HEK293T (cell line): ENCODE measurements around the gene VHLL.

Experiments
- CTCF ChIA-PET: fragments of 350-600 bp; formaldehyde crosslinking; extraction: SDS; loops from one replicate; lab custom pipeline; 2021; ENCODE audit warnings: antibody characterized with exemption, inconsistent platforms; lab: Yijun Ruan, JAX
- POLR2A ChIA-PET: fragments of 350-600 bp; formaldehyde crosslinking; extraction: SDS; loops from one replicate; lab custom pipeline; 2020; ENCODE audit warnings: antibody characterized with exemption, inconsistent platforms; lab: Yijun Ruan, JAX
- DNase-seq: peaks from one replicate; pipeline ENCODE4 v3.0.0; 2012; ENCODE audit warnings: mixed read lengths; ENCODE audit errors: extremely low spot score
- ARNT ChIP-seq: fragments of 450-650 bp; IDR thresholded peaks from 2 replicates; pipeline ENCODE4 v1.6.1; 2017; ENCODE audit warnings: mild to moderate bottlenecking
- BHLHE40 ChIP-seq: fragments of 450-650 bp; IDR thresholded peaks from 2 replicates; pipeline ENCODE4 v1.6.1; 2016; ENCODE audit warnings: mild to moderate bottlenecking, moderate library complexity, borderline replicate concordance
- CTBP1 ChIP-seq: fragments of 450-650 bp; IDR thresholded peaks from 2 replicates; pipeline ENCODE4 v1.6.1; 2016; ENCODE audit warnings: borderline replicate concordance
- ELF4 ChIP-seq: fragments of 450-650 bp; IDR thresholded peaks from 2 replicates; pipeline ENCODE4 v1.6.1; 2017; ENCODE audit warnings: antibody characterized with exemption
- FOXA1 ChIP-seq: fragments of 450-650 bp; IDR thresholded peaks from 2 replicates; pipeline ENCODE4 v1.6.1; 2016; ENCODE audit warnings: mild to moderate bottlenecking
- FOXK2 ChIP-seq: fragments of 450-650 bp; IDR thresholded peaks from 2 replicates; pipeline ENCODE4 v1.6.1; 2016; ENCODE audit warnings: mild to moderate bottlenecking
- FOXM1 ChIP-seq: fragments of 450-650 bp; IDR thresholded peaks from 2 replicates; pipeline ENCODE4 v1.6.1; 2017; ENCODE audit warnings: mild to moderate bottlenecking, borderline replicate concordance
- HDGF ChIP-seq: fragments of 450-650 bp; IDR thresholded peaks from 2 replicates; pipeline ENCODE4 v1.6.1; 2017; ENCODE audit warnings: antibody characterized with exemption, borderline replicate concordance
- L3MBTL2 ChIP-seq: fragments of 450-650 bp; conservative IDR thresholded peaks from 2 replicates; pipeline ENCODE4 v1.6.1; 2016; ENCODE audit warnings: mild to moderate bottlenecking
- LEF1 ChIP-seq: fragments of 450-650 bp; IDR thresholded peaks from 2 replicates; pipeline ENCODE4 v1.6.1; 2017; ENCODE audit warnings: mild to moderate bottlenecking, borderline replicate concordance
- NFRKB ChIP-seq: fragments of 450-650 bp; IDR thresholded peaks from 2 replicates; pipeline ENCODE4 v1.6.1; 2016; ENCODE audit warnings: mild to moderate bottlenecking, moderate library complexity
- PKNOX1 ChIP-seq: fragments of 450-650 bp; IDR thresholded peaks from 2 replicates; pipeline ENCODE4 v1.6.1; 2016
- SP1 ChIP-seq: fragments of 450-650 bp; IDR thresholded peaks from 2 replicates; pipeline ENCODE4 v1.6.1; 2017
- SUZ12 ChIP-seq: fragments of 450-650 bp; IDR thresholded peaks from 2 replicates; pipeline ENCODE4 v1.6.1; 2016; ENCODE audit warnings: mild to moderate bottlenecking
- TARDBP ChIP-seq: fragments of 450-650 bp; IDR thresholded peaks from 2 replicates; pipeline ENCODE4 v1.6.1; 2016
- ZNF384 ChIP-seq: fragments of 450-650 bp; IDR thresholded peaks from 2 replicates; pipeline ENCODE4 v1.6.1; 2016

VHLL gene

DNA sequence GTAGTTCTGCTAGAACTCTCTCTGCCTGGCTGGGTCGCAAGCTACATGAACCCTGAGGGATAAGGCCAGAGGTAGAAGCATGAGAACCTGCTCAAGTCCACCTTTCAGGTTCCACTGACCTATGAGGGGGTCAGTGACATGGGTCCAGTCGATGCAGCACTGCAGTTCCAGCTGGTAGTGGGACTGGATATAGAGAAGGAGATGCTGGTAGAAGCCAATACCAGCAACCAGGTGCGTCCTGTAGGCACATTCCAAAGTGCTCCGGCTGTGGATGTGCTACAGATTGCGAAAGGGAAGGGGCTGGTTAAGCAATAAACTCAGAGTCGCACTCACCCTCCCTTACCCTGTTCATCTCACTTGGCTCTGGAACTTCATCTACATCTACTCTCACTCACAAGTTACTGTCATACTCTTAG is 22.1 kb downstream of the VHLL start:
- ChIA-PET POLR2A (no interaction called here), CTCF (no interaction called here)
- TF ChIP-seq PKNOX1 (no peak), LEF1 (no peak), BHLHE40 (no peak), L3MBTL2 (no peak), TARDBP (no peak), SP1 (no peak), FOXK2 (no peak), FOXM1 (no peak), FOXA1 (no peak), CTBP1 (no peak), NFRKB (no peak), ARNT (no peak), HDGF (no peak), ZNF384 (no peak), ELF4 (no peak), SUZ12 (no peak)
- DNase-seq: no peak

DNA sequence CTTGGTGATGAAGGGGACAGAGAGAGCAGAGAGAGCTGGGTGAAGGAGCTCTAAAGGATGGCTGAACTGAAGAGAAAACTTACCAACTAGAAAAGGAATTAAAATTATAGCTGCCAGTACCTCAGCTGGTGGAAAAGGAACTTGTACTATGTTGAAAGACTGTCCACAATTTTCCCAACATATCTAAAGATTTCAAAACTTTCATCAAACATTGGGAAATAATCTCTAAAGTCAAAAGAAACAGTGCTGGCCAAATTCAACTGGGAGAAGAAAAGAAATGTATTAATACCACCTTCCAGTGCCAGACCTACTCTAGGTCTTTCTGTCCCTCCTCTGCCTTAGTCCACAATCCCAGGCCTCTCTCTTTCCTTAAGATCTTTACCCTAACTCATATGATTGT is 22.6 kb downstream of the VHLL start:
- TF ChIP-seq LEF1 (no peak), HDGF (no peak), ELF4 (no peak), SUZ12 (no peak), BHLHE40 (no peak), NFRKB (no peak), L3MBTL2 (no peak), FOXK2 (no peak)
- no peak for DNase-seq
- POLR2A ChIA-PET: no interaction called here
- CTCF ChIA-PET: no interaction called here

DNA sequence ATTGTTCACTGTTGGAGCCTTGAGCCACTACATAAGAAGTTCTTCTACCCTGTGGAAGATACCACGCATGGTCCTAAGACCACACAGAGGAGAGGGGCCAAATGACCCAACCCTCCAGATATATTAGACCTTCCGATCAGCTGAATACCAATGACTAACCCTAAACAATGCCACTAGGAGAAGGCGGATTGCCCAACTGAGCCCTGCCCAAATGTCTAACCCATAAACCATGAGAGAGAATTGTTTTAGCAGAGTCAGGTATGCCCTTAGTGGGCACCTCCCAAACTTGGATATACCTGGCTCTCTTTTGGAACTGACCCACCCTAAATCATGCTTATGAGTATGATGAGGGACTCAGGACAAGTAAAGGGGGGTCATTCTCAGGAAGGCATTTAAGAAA is 28.8 kb downstream of the VHLL start:
- TF ChIP-seq LEF1 (no peak), ZNF384 (no peak), ARNT (no peak), TARDBP (no peak), BHLHE40 (no peak), HDGF (no peak), NFRKB (no peak), FOXM1 (no peak), FOXA1 (no peak), L3MBTL2 (no peak), SUZ12 (no peak), FOXK2 (no peak), PKNOX1 (no peak), SP1 (no peak), CTBP1 (no peak)
- ChIA-PET CTCF (interaction anchor here (0.9 kb wide), 1 partner anchor 89 kb away, joined by 3 read pairs; no protein-coding TSS in a partner anchor), POLR2A (interaction anchor here (5.0 kb wide), 1 partner anchor 12 kb away, joined by 34 read pairs; the partner anchor contains the start of genes SMG5 and TMEM79)
- no peak for DNase-seq

DNA sequence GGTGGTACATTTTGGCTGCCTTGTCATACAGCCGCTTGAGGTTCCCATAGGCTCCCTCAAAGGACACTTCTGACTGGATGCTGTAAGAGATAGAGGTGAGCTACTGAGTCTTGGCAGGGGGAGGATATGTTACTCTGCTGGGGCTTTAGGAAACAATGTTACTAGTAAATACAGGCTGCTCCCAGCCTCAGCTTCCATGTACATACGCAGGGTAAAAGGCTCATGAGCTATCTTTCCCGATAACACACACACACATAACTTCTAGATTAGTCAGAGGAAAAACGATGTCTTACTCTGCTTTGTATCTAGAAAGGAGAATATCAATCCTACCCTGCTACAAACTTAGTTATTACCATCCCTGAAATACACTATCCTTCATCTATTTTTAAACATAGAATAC is 30.8 kb downstream of the VHLL start:
- ChIA-PET CTCF (no interaction called here), POLR2A (interaction anchor here (1.5 to 1.8 kb wide), 2 partner anchors 15 to 22 kb away, joined by 5 to 9 read pairs; partner anchors contain the start of gene SMG5)
- TF ChIP-seq LEF1: no peak
- TF ChIP-seq NFRKB: no peak
- TF ChIP-seq FOXK2: no peak
- TF ChIP-seq BHLHE40: no peak
- TF ChIP-seq TARDBP: no peak
- no peak for TF ChIP-seq FOXA1
- TF ChIP-seq HDGF: no peak
- TF ChIP-seq FOXM1: no peak
- no peak for TF ChIP-seq SP1
- no peak for TF ChIP-seq PKNOX1
- TF ChIP-seq L3MBTL2: no peak
- no peak for TF ChIP-seq SUZ12
- TF ChIP-seq ELF4: no peak
- DNase-seq: no peak

- DNase-seq: no peak
- ChIA-PET CTCF (no interaction called here), POLR2A (no interaction called here)
- TF ChIP-seq CTBP1: no peak
- no peak for TF ChIP-seq SUZ12
- TF ChIP-seq SP1: no peak
- no peak for TF ChIP-seq LEF1
- no peak for TF ChIP-seq FOXM1
- TF ChIP-seq ZNF384: no peak
- no peak for TF ChIP-seq ELF4
- no peak for TF ChIP-seq FOXK2
- TF ChIP-seq BHLHE40: no peak
- no peak for TF ChIP-seq FOXA1
- TF ChIP-seq TARDBP: no peak
- TF ChIP-seq NFRKB: no peak
- no peak for TF ChIP-seq ARNT
- no peak for TF ChIP-seq L3MBTL2
- no peak for TF ChIP-seq HDGF
- TF ChIP-seq PKNOX1: no peak
Measured at GRCh38 chr1:156266051-156266450, 33.1 kb downstream of the VHLL start.
